ENCODE measurements around the gene RORB.

Gene RORB

DNA sequence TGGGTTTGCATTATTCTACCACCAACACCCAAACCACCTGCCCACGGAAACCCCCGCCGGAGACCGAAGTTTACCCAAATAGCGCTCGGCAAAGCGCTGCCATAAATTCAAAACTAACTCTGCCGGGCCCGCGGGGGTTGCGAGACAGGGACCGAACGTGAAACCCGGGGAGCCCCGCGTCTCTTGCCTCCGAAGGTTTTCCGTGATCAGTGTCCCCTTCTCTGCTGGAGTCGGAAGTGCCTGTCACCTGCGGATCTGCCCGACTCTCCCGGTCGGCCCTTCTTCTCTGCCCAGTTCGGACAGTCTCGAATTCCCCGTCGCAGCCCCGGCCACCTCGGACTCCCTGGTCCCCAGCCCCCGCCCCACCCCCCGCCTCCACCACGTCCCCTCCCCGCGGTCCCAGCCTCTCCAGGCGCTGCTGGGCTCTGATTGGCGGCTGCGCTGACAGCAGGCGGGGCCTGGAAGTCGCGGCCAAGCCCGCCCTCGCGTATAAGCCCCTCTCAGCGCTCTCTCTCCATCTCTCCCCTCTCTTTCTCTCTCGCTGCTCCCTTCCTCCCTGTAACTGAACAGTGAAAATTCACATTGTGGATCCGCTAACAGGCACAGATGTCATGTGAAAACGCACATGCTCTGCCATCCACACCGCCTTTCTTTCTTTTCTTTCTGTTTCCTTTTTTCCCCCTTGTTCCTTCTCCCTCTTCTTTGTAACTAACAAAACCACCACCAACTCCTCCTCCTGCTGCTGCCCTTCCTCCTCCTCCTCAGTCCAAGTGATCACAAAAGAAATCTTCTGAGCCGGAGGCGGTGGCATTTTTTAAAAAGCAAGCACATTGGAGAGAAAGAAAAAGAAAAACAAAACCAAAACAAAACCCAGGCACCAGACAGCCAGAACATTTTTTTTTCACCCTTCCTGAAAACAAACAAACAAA is at the start of gene RORB:
TSS of gene RORB (plus strand) at position 517 of the 929 bp plus-strand sequence. CDS start 642 bp downstream, outside the sequence.
- DNase-seq: peak; percentile 4

DNA sequence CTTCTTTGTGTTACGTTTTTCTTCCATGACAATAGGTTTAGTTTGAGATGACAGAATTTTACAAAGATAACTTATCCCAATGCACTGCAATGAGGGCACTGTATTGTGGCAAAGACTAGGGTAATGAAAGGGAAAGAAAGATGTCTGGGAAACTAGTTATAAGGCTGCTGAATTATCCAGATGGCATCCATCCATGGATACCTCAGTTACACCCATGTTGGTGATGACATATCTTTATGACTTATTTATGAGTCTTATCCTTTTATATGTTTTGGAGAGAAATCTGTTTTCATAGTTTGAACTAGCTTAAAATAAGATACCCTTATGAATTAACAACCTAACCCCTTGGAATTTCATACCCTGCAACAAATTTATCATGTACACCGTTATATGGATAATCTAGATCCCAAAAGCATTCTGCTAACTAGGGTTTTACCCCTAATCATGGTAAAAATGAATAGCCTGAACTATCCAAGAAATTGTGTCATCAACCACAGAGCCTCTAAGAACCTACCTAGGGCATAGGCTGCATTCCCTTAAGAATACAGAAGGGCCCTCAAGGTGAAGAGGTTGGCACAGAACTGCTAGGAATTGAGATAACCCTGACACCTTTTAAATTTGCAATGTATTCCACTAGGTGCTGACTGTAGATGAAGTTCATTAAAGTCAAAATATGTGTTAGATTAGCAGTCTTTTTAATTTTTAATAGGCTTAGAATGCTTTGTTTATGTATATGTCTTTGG is 49.5 kb upstream of the RORB start:
- DNase-seq: no peak

DNA sequence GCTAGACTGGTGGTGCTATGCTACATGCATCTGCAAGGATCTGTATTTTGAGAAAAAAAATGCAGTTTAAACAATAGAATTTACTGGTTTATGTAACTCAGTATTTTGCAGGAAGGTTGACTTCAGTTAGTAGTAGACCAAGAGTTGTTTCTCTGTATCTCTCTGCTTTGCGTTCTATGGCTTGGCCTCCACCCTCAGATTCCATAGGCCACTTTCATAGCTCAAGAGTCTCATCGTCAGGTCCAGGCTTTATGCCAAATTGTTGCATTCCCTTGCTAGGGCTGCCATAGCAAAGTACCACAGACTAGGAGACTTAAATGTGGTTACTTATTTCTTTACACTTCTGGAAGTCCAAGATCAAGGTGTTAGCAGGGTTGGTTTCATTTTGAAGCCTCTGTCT is 48.1 kb upstream of the RORB start:
- DNase-seq: no peak

DNA sequence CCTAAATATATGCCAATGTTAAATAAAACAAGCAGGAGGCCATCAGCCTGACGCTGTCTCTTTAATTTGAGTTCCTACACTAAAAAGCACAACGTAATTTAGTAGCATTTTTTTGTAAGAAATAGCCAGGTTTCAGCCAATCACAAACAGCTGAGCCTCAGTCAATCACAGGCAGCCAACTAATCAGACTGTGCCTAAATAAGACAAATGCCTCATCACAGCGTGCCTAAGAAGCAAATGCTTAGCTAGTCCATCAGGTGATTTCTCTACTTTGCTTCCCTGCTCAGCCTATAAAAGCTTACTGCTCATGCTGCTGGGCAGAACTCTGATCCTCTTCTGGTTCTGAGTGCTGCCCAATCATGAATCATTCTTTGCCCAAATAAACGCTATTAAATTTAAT is 38.3 kb upstream of the RORB start:
- DNase-seq: no peak

DNA sequence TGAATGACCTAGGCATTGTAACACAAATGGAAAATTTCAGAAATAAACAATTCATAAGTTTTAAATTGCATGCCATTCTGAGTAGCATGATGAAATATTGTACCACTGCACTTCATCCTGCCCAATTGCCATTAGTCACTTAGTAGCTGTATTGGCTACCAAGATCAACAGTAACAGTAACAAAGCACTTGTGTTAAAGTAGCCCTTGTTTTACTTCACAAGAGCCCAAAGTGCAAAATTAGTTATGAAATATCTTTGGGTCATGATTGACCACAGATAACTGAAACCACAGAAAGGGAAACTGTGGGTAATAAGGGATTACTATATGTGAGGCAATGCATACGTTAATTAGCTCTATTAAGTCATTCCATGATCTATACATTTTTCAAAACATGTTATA is 33.3 kb upstream of the RORB start:
- DNase-seq: no peak

DNA sequence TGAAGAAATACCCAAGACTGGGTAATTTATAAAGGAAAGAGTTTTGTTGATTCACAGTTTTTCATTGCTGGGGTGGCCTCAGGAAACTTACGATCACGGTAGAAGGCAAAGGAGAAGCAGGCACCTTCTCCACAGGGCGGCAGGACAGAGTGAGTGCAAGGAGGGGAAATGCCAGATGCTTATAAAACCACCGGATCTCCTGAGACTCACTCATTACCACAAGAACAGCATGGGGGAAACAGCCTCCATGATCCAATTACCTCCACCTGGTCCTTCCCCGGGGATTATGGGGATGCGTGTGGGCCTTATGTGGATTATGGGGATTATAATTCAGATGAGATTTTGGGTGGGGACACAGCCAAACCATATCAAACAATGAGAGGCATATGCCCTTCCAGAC is 18.5 kb upstream of the RORB start:
- DNase-seq: no peak

DNA sequence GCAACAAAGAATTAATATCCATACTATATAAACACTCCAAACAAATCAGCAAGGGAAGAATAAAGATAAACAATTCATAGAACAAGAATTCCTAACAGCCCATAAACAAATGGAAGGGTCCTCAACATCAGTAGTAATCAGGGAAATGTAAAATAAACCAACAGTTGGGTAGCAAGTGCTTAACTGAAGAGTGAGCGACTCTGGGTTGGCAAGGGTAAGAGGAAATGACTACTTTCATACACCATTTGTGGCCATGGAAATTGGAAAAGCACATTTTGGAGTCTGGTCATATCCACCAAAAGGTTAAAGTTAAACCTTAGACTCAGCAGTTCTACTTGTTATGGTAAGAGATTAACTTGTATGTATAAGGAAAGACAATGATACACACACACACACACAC is 17.4 kb upstream of the RORB start:
- no peak for DNase-seq

DNA sequence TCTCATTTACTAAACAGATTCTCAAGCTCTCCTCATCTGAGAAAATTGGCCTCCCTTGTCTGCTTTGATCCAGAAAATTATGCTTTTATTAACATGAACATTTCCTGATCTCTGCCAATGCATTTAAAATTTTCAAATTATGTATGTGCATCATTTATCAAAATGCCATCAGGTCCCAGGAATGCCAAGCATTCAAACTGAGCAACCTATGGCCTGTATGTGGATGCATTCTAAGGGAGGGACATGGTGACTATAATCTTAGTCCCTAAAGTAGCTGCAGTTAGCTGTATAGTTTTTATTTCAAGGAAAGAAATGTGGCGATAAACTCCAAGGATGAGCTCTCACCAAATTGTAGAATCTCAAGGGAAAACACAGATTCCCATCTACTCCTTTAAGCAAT is 9.7 kb upstream of the RORB start:
- DNase-seq: no peak

DNA sequence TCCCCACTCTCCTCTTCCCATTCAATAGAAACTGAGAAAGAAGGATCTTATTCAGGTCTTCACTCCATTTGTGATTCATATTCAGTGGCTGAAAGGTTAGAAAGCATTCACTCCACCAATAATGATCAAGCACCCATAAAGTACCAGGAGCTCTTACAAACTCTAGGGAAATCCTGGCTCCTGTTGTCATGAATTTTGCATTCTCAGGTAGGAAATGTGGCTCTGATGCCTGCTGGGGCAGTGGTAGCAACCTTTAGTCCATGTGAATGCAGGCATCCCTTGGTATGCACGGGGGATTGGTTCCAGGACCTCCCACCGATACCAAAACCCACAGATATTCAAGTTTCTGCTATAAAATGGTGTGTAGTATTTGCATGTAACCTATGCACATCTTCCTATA is 3.6 kb upstream of the RORB start:
- no peak for DNase-seq

DNA sequence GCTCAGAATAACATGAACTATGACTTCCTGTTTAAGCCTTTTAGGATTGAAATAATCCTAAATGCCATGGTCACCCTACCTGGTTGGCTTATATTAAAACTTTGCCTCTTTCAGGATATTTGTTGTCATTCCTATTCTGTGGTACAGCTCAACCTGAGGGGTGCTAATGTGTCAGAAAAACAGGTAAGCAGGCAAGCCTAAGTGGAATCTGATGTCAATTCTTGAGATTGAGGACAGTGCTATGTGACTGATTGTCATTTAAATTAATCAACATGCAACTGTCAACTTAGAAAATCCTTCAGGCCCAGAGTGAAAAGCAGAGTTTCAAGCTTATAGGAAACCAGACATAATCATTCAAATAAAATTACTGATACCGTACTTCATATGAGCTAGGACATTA is 2.6 kb upstream of the RORB start:
- DNase-seq: no peak

DNA sequence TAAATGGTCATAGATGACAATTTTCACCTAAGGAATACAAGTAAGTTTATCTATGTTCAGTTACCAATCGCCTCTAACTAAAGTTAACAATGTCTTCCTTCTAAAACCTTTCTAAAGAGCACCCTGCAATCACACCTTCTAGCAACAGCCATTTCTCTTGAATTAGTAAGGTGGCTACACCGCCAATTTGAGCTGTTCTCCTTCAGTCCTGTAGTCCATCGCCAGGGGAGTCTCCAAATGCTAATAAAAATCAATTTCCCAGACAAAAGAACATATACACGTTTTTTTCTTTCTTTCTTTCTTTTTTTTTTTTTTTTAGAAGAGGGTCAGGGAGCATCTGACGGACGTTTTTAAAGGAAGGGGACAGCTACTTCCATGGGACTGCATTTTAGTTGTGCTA is 729 bp upstream of the RORB start:
- DNase-seq: no peak

DNA sequence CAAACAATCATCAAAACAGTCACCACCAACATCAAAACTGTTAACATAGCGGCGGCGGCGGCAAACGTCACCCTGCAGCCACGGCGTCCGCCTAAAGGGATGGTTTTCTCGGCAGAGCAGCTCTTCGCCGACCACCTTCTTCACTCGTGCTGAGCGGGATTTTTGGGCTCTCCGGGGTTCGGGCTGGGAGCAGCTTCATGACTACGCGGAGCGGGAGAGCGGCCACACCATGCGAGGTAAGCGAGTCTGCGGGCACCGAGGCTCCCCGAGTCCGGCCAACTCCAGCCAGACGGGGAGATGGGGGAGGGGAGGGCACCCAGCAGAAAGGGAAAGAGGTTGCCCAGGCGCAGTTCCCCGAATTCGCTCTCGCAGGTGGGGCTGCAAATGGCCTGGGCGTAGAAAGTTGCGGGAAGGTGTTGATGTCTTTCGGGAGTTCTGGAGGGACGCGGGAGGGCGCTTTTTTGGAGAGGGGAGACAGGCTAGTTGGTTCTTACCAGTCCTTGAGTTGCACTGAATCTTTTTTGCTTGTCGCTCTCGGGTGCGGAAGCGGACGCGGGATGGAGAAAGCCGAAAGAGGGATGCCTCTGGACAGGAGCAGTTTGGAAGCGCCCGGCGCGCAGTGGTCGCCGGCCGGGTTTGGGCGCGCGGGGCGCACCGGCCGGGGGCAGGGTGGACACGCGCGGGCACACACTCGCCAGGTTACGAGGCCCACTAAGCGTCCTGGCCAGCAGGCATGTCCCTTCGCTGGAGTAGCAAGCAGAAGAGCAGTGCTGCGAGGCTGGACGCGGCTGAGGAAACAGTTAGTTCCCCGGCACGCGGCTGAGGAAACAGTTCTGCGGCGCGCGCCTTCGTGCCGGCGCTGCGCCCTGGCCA is 849 bp downstream of the RORB start:
- no peak for DNase-seq

DNA sequence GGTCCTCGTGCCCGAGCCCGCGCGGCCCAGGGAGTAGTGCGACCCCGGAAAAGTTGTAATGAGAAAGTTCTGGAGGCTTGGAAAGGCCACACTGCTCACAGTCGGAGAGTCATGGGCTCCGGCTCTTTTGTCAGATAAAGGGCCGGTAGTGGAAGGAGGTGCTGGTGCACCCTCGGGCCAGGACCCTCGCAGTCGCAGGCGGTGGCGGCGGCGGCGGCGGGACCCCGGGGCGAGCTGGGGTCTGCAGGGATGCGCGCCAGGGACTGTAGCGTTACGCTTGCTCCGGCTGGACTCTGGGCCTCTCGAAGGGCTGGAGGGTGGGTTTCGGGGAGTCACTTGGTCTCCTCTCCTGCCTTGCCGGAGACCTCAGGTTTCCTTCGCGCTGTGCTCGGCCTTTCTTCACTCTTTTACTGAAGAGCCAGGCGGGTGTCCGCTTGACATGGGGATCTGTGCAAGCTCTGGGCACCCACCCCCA is 1.5 kb downstream of the RORB start:
- no peak for DNase-seq

DNA sequence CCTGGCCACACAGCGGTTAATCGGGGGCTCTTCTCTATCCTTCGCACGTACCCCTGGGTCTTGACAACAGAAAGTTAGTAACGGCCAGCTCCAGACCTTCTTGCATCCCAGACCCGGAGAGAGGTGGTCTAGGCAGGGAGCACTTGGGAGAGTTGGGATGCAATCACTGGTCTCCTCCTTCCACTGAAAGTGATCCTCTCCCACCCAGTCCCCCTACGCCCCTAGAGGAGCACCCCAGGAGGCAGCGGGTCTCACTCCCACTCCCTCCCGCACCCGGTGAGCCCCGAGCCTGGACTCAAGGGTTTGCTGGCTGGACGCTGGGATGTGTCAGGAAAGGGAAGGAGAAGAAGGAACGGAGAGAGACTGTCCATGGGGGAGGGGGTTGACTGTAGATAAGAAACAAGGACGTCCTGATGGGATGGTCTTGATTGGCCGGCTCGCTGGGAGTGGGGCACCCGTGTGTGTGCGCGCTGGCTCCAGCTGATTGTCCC is 2.0 kb downstream of the RORB start:
- DNase-seq: no peak

DNA sequence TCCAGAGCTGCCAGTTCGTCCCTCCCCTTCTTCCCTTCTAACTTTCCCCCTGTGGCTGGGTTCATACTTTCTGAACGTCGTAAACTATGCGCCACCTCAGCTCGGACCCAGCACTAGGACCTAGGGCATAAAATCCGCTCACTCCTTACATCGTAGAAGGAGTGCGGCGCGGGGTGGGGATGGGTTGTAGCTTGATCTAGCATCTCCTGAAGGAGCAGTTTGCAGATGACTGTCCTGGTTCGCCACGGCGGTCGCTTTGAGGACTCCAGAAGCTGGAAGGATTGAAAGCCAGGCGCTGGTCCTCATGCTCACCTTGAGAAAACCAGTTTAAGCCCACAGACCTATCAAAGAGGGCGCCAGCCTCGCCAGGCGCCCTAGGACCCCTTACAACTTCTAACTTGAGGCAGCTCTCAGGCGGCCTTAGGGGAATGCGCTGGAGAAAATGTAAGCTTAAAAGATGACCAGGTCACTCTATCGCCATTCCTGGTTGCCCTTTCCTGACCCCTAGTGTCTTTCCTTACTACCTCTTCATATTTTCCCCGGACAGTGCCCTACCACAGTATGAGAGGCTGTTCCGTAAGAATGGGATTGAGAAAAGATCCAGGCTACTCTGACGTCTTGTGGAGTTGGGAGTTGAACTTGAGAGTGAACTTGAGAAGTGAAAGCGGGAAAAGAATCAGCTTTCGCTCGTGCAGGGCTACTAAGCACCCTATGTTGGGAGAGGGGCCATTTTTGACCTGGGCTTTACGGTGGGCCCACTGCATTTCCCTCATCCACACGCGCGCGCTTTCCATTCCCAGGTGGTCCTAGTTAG is 2.8 kb downstream of the RORB start:
- no peak for DNase-seq

DNA sequence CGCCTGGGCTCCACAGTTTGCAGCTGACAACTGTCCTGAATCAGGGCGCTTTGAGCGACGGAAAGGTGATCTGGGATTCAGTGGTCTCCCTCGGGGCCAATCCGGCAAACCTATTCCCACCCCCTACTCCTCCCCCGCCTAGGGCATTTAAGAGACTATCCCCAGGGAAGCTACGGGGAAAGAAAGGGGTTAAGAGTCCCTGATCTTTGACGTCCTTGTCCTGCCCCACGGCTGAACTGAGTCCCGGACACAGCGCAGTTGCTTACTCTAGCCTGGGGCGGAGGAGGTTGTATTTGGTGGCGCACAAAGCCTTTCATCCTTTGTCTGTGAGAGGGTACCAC is 3.4 kb downstream of the RORB start:
- DNase-seq: no peak

DNA sequence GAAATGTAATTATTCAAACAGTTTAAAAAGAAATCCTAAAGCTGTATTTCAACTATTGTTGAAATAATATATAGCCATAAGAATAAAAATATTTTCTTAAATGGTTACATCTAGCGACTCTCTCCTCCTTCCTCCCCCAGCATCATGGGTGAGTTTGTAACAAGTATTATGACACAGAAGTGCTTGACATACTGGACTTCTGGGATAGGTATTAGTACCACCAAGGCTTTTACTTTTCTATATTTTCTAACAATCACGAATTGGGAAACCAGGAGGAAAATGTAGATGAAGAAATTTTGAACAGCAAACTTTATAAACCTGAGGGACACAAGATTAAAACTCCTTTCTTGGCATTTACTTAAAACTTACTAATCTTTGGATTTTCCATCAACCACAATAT is 4.4 kb downstream of the RORB start:
- no peak for DNase-seq

DNA sequence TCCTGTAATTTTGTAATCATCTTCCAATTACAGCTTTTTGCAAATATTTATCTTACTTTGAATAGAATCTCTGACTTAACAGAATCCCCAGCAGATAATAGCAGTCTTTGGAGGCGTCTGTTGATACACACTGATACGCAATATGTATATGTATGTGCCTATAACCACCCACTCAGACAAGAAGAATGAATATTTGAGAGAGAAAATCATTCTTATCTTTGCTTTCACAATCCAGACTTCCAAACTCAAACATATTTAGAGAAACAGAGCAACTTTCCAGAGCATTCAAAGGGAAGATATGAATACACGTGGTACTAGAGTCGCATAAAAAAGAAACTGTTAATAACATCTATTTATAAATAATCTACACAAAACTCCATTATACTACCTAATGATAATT is 6.1 kb downstream of the RORB start:
- DNase-seq: no peak

DNA sequence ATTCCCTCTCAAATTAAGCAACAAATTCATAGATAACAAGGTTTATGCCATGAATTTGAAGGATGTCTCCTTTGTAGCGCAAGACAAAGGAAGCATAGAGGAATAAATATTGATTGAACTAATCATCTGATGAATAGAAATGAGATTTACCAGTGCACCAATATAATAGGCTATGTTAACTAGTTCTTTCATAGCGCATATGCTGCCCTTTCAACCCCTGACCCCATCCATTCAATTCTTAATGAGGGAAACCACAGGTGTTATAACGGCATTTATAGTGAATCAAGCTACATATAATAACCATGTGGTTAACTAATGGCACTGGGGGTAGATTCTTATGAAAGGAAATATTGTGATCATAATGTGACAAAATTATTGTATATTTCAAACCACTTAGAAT is 6.5 kb downstream of the RORB start:
- DNase-seq: no peak

DNA sequence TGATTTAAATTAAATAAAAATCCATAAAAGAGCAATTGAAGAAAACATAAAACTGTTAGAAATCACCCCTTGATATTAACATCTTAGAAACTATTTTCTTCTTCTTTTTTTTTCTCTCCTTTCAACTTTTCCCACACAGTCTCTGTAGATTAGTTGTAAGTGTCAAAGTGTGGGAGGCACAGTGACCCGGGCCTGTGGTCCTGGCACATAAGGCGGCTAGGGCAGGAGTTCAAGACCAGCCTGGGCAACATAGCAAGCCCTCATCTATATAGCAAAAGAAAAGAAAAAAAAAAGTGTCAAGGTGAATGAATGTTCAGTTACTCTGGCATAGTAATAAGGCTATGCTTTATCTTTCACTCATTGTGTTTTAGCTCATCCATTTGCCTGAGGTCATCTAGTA is 14.2 kb downstream of the RORB start:
- DNase-seq: no peak

DNA sequence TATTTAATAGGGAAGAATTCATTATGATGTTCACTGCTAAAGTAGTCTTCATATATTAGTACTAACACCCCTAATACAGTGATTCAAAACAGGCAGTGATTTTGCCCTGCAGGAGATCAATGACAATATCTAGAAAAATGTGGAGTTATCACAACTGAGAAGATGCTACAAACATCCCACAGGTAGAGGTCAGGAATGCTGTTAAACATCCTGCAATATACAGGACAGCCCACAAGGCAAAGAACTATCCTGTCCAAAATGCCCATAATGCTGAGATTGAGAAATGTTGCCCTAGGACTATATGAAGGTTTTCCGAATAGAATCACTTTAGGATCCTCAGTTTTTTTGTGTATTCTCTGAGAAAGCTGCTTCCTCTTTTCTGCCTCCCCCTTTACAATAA is 15.3 kb downstream of the RORB start:
- no peak for DNase-seq

DNA sequence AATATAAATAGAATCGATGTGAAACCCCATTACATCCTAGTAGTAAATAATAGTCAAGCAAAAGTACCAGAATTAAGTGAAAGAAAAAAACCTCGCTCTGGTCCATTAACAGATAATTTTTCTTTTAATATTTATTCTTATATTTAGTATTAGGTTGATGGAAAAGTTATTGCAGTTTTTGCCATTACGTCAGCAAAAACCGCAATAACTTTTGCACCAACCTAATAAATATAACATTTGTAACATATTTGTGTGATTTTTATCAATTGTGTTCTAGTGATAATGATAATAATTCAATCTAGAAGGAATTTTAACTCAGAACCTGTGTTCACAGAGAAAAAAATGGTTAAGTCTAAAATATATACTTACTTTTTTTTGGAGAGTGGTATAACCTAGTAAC is 16.1 kb downstream of the RORB start:
- no peak for DNase-seq
